ENCODE measurements around the gene LIMD2.

GRCh38 chr17:63681530-63681929 lies 18.4 kb downstream of the LIMD2 start:
- TF ChIP-seq CTCF (conservative IDR thresholded peaks at IDR 0.05; ENCODE audit: low read depth in 2 of 2), result no peak
- TF ChIP-seq EZH2 (IDR thresholded peaks at IDR 0.05; ENCODE audit: low read depth, unreplicated experiment), result no peak
- TF ChIP-seq, protein P1, sequence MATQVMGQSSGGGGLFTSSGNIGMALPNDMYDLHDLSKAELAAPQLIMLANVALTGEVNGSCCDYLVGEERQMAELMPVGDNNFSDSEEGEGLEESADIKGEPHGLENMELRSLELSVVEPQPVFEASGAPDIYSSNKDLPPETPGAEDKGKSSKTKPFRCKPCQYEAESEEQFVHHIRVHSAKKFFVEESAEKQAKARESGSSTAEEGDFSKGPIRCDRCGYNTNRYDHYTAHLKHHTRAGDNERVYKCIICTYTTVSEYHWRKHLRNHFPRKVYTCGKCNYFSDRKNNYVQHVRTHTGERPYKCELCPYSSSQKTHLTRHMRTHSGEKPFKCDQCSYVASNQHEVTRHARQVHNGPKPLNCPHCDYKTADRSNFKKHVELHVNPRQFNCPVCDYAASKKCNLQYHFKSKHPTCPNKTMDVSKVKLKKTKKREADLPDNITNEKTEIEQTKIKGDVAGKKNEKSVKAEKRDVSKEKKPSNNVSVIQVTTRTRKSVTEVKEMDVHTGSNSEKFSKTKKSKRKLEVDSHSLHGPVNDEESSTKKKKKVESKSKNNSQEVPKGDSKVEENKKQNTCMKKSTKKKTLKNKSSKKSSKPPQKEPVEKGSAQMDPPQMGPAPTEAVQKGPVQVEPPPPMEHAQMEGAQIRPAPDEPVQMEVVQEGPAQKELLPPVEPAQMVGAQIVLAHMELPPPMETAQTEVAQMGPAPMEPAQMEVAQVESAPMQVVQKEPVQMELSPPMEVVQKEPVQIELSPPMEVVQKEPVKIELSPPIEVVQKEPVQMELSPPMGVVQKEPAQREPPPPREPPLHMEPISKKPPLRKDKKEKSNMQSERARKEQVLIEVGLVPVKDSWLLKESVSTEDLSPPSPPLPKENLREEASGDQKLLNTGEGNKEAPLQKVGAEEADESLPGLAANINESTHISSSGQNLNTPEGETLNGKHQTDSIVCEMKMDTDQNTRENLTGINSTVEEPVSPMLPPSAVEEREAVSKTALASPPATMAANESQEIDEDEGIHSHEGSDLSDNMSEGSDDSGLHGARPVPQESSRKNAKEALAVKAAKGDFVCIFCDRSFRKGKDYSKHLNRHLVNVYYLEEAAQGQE (IDR thresholded peaks at IDR 0.05; ENCODE audit: unreplicated experiment), result no peak
- no peak for TF ChIP-seq ZNF114 (CRISPR knock-in tag; IDR thresholded peaks at IDR 0.05)
- TF ChIP-seq EZH2phosphoT487 (IDR thresholded peaks at IDR 0.05; ENCODE audit: unreplicated experiment), result no peak
- no peak for TF ChIP-seq CREB1 (CRISPR knock-in tag; IDR thresholded peaks at IDR 0.05; ENCODE audit: low read depth)
- no peak for TF ChIP-seq POLR2AphosphoS5 (IDR thresholded peaks at IDR 0.05; ENCODE audit: low read depth)
- TF ChIP-seq STAT1 (IDR thresholded peaks at IDR 0.05; ENCODE audit: unreplicated experiment), result no peak
- TF ChIP-seq, protein P2, sequence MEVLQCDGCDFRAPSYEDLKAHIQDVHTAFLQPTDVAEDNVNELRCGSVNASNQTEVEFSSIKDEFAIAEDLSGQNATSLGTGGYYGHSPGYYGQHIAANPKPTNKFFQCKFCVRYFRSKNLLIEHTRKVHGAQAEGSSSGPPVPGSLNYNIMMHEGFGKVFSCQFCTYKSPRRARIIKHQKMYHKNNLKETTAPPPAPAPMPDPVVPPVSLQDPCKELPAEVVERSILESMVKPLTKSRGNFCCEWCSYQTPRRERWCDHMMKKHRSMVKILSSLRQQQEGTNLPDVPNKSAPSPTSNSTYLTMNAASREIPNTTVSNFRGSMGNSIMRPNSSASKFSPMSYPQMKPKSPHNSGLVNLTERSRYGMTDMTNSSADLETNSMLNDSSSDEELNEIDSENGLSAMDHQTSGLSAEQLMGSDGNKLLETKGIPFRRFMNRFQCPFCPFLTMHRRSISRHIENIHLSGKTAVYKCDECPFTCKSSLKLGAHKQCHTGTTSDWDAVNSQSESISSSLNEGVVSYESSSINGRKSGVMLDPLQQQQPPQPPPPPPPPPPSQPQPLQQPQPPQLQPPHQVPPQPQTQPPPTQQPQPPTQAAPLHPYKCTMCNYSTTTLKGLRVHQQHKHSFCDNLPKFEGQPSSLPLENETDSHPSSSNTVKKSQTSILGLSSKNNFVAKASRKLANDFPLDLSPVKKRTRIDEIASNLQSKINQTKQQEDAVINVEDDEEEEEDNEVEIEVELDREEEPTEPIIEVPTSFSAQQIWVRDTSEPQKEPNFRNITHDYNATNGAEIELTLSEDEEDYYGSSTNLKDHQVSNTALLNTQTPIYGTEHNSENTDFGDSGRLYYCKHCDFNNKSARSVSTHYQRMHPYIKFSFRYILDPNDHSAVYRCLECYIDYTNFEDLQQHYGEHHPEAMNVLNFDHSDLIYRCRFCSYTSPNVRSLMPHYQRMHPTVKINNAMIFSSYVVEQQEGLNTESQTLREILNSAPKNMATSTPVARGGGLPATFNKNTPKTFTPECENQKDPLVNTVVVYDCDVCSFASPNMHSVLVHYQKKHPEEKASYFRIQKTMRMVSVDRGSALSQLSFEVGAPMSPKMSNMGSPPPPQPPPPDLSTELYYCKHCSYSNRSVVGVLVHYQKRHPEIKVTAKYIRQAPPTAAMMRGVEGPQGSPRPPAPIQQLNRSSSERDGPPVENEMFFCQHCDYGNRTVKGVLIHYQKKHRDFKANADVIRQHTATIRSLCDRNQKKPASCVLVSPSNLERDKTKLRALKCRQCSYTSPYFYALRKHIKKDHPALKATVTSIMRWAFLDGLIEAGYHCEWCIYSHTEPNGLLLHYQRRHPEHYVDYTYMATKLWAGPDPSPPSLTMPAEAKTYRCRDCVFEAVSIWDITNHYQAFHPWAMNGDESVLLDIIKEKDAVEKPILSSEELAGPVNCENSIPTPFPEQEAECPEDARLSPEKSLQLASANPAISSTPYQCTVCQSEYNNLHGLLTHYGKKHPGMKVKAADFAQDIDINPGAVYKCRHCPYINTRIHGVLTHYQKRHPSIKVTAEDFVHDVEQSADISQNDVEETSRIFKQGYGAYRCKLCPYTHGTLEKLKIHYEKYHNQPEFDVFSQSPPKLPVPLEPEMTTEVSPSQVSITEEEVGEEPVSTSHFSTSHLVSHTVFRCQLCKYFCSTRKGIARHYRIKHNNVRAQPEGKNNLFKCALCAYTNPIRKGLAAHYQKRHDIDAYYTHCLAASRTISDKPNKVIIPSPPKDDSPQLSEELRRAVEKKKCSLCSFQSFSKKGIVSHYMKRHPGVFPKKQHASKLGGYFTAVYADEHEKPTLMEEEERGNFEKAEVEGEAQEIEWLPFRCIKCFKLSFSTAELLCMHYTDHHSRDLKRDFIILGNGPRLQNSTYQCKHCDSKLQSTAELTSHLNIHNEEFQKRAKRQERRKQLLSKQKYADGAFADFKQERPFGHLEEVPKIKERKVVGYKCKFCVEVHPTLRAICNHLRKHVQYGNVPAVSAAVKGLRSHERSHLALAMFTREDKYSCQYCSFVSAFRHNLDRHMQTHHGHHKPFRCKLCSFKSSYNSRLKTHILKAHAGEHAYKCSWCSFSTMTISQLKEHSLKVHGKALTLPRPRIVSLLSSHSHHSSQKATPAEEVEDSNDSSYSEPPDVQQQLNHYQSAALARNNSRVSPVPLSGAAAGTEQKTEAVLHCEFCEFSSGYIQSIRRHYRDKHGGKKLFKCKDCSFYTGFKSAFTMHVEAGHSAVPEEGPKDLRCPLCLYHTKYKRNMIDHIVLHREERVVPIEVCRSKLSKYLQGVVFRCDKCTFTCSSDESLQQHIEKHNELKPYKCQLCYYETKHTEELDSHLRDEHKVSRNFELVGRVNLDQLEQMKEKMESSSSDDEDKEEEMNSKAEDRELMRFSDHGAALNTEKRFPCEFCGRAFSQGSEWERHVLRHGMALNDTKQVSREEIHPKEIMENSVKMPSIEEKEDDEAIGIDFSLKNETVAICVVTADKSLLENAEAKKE (CRISPR knock-in tag; IDR thresholded peaks at IDR 0.05), result no peak
